ENCODE data around the gene NDUFB11. TPM values are rescaled to one million over a fixed set of nuclear protein-coding genes. Genes with fewer than 3 reads are reported as not detected.

NDUFB11 gene
- 46.0 and 58.4 TPM in 2 replicates for total RNA-seq

DNA sequence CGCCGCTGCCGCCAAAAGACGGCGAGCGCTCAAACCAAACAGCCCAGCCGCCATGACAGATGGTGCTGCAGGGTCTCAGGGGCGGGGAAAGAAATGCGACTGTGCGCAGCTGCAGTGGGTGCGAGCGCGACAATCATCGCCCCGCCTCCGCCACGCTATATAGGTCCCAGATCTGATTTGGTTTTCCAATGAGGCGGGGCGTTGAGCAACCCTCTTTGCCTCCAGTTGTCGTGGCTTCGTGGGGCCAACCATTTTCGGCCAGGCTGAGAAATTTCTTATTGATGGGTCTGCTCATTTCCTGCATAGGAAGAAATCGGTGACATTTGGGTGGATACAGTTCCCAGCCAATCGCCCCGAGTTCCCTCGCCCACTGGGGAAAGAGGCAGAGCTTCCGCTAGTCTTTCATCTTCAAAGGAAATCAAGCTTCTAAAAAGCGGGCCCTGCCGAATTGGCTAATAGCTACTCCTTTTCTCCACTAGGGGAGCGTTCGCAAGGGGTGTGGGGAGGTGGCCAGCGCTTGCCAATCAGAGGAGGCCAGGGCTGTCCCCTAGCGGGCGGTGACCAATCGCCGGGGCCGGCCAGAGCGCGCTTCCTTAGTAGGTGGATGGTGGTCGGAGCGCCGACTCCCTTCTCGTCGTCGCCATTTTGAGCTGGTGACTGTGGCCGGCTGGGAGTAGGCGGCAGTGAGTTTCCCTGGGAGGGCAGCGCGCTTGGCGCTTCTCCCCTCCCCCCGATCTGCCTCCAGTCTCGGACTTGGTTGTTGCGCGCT is at the start of gene NDUFB11, which contains the start of gene RBM10:
Gene NDUFB11, minus strand, starts transcription at position 77 of the 769 bp plus-strand sequence. Its CDS starts 23 bp downstream, at position 54.
Gene RBM10, plus strand, starts transcription at position 596 of the 769 bp plus-strand sequence. CDS start 2,261 bp downstream, outside the sequence.
- peak; percentile 82 for DNase-seq (ENCODE audit: low read depth, low spot score)

DNA sequence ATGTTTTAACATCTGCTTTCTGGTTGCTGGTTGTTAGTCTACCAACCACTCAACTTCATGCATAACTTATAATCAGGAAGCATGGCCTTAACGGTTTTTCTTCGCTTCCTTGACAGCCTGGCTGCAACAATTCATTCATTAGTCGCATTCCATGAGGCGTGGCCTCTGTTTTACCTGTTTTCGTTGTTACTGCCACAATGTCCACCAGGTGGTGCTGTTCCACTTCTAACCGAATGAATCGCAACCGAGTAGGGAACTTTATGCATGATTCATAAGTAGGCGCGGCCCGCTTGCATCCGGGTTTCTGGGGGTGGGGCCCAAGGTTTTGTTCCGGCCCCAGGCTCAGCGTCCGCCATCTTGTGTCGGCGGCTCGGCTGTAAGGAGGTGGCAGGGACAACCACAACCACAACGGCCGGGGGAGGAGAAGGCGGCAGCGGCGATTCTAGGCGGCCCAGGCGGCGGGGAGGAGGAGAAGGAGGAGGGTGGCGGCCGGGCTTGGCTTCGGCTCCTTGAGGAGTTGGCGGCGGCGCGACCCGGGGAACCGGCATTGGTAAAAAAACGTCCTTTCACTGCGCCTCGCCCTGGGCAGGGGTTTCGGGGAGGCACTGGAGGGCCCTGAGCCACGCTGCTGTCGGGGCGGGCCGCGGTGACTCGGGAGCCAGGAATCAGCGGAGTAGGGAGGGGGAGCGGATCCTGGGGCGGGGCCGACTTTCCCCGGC is 49.1 kb upstream of the NDUFB11 start, which contains the start of gene UBA1:
Gene UBA1, plus strand, starts transcription at position 355 of the 719 bp plus-strand sequence. CDS start 4,974 bp downstream, outside the sequence.
- DNase-seq (ENCODE audit: low read depth, low spot score): peak; percentile 94

DNA sequence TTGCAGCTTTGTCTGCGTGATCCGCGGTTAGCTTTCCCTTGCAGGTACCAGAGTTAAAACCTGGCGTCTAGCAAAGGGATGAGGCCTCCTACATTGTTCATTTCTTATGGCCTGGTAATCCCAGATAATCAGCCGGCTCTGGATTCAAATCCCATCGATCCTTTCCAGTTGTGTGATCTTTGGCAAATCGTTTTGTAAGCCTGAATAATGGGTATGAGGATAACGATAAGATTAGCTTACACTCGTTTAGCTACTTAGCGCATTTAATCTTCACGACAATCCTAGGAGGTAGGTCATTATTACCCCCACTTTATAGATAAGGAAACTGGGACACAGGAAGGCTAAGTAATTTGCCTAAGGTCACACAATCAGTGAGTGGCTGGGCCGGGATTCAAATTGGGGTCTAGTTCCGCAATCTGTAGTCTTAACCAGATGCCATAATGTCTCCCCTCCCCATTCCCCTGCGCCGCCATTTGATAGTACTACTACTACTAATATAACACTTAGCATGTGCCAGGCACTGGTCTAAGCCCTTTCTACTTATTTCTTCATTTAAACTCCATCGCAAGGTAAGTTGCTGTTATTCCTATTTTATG is 47.4 kb upstream of the NDUFB11 start:
- DNase-seq (ENCODE audit: low read depth, low spot score): no peak

DNA sequence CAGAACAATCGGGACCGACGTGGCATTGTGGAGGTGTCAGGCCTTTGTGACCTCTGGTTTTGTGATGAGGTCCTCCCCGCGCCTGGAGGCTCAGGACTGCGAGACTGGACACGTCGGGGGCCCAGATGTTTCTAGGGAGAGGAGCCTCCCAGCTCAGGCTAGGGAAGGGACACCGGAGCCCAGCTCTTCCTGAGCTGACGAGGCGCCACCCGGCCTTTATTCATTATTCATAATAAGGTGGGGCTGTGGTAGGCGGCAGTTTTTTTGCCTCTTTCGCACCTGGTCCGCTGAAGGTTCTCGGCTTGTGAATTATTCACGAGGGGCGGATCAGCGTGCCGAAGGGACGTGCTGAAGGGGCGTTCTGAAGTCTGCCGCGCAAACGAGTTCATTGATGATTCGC is 46.8 kb upstream of the NDUFB11 start:
- DNase-seq (ENCODE audit: low read depth, low spot score): no peak

DNA sequence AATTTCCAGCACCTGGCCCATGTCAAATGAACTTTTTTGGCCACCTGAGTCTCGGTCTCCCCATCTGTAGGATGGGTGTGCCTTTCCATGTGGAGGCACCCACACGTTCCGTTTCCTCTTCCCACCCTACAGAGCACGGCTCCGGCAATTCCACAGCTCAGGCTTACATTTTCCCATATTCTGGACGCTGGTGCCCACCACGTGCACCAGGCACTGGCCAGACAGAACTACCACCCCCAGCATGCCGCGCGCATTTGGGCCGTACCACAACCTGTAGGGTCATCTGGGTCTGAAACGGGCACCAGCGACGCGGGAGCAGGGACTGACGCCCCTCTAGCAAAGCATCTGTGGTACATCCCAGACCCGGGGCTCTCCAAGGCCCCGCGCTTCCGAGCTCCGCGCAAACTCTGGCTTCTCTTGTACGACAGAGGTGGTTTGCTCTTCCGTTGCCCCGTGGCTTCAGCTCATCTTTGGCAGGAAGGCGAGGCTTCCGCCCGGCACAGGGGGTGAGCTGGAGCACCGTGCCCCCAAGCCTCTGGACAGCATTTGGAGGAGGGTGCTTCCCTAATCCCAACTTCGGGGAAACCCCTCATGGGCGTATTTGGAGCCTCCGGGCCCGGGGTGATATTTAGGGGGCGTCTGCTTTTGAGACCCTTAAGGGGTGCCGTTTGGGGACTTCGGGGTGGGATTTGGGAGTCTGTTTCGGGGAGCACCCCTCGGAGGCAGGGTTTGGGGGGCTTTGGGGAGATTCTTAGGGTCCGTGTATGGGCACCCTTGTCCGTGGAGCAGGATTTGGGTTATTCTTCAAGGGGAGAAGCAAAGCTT is 46.2 kb upstream of the NDUFB11 start:
- DNase-seq (ENCODE audit: low read depth, low spot score): peak; percentile 76

DNA sequence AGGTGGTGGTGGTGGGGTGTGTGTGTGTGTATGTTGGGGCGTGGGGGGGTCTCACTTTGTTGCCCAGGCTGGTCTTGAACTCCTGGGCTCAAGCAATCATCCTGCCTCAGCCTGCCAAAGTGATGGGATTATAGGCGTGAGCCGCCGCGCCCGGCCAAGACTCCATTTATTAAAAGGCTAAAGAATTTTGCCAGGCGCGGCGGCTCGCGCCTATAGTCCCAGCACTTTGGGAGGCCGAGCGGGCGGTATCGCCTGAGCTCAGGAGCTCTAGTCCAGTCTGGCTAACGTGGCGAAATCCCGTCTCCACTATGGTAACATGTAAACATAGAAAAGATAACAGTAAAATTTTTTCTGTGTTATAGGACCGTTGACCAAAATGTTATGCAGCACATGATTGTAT is 45.4 kb upstream of the NDUFB11 start:
- no peak for DNase-seq (ENCODE audit: low read depth, low spot score)

DNA sequence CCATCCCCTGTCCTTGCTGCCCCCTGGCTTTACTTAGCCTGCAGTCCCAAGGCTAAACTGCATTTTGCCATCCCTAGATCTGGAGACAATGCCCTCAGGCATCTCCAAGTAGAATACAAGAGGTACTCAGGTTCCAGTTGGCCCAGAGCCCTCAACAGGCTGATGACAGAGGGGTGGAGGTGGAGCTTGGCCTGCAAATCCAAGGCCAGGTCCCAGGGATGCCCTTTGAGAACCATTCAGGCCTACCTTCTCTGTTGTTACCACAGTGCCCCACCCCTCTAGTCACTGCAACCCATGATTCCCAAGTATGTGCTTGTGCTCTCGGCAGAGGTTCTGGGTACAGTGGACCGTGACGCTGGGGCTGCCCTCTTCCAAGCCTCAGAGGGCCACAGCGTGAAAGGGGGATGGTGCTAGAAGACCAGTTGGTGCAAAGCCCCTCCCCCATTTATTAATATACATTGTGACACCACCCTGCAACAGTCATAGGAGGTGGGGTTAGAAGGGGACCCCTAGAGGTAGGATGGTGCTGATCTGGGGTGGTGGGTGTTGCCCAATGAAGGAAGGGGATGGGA is 42.7 kb upstream of the NDUFB11 start:
- no peak for DNase-seq (ENCODE audit: low read depth, low spot score)

DNA sequence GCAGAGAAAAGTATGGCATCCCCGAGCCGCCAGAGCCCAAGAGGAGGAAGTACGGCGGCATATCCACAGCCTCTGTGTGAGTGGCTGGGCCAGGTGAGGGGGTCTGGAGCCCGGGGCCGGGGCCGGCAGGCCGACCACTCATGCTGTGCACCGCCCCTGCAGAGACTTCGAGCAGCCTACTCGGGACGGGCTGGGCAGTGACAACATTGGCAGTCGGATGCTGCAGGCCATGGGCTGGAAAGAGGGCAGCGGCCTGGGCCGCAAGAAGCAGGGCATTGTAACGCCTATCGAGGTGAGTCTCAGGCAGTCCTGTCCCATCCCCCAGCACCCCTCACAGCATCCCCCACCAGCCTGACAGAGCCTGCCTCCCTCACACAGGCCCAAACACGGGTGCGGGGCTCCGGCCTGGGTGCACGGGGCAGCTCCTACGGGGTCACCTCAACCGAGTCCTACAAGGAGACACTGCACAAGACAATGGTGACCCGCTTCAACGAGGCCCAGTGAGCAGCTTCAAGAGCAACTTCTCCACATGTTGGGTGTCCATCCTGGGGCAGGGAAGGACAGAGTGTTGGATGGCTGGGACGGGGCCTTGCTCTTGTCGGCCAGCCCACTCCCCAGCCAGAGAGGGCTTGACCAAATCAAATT is 41.7 kb upstream of the NDUFB11 start:
- DNase-seq (ENCODE audit: low read depth, low spot score): no peak

DNA sequence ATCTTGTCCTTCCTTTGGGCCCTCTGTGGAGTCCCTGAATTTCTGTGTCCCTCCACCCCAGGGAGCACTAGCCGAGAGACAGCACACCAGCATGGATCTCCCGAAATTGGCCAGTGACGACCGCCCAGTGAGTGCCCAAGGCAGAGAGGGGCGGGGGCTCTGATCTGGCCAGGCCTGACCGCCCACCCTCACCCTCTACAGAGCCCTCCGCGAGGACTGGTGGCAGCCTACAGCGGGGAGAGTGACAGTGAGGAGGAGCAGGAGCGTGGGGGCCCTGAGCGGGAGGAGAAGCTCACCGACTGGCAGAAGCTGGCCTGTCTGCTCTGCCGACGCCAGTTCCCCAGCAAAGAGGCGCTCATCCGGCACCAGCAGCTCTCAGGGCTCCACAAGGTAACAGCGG is 40.7 kb upstream of the NDUFB11 start:
- no peak for DNase-seq (ENCODE audit: low read depth, low spot score)

DNA sequence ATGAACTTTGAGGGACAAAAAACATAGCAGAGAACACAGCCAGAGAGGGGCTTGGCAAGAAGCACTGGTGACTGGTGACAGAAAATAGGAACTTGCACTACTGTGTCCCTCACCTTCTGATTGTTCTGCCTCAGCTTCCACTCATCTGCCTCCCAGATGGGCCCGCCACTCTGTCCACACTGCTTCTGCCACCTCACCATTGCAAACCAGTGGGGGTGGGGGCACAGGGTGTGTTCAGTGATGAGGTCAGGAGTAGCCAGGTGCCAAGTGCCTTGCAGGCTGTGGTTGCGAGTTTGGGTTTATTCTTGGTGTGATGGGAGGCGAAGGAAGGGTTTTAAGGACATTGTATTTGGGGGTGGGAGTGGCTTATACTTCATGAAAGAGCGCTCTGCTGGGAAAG is 40.0 kb upstream of the NDUFB11 start:
- no peak for DNase-seq (ENCODE audit: low read depth, low spot score)

DNA sequence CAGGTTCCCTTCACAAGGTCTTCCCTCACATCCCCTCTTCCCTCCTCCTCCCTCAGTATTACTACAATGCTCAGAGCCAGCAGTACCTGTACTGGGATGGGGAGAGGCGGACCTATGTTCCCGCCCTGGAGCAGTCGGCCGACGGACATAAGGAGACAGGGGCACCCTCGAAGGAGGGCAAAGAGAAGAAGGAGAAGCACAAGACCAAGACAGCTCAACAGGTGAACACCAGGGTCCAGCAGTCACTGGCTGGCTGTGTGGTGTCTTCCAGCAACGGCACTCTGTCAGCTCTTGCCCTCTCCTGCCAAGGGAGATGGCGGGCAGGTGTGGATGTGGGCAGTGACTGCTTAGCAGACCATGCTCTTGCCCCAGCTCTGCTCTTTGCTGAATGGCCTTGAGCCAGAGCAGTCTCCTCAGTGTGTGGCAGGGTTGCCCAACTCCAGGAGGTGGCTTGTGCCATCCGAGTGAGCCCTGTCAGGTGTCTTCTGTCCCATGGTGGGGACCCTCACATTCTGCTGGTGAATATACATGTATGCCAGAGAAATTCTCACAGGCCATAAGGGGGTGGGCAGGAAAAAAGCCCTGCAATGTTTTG is 37.7 kb upstream of the NDUFB11 start:
- DNase-seq (ENCODE audit: low read depth, low spot score): no peak

DNA sequence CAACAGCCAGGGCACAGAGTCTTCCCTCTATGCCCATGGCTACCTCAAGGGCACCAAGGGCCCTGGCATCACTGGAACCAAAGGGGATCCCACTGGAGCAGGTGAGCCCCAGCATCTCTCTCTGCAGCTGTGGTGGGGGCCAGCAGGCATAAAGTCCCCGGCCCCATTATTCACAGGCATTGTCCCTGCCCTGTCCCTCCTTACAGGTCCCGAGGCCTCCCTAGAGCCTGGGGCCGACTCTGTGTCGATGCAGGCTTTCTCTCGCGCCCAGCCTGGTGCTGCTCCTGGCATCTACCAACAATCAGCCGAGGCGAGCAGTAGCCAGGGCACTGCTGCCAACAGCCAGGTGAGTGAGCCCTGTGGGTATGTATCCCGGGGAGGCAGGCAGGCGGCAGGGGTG is 36.8 kb upstream of the NDUFB11 start:
- no peak for DNase-seq (ENCODE audit: low read depth, low spot score)

DNA sequence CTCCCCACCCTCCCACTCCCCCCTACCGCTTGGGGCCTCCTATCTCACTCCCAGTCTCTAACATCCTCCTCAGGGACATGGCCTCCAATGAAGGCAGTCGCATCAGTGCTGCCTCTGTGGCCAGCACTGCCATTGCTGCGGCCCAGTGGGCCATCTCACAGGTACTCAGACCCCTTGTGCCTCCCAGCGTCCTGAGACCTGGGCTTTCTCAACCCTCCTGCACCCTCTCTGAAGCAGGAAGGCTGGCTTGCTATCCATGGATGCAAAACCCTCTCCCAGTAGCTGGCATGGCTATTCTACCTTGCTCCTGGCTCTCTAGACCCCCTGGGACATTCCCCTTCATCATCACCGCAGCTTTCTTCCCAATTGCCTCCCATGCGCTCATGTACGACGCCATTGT is 35.8 kb upstream of the NDUFB11 start:
- no peak for DNase-seq (ENCODE audit: low read depth, low spot score)

DNA sequence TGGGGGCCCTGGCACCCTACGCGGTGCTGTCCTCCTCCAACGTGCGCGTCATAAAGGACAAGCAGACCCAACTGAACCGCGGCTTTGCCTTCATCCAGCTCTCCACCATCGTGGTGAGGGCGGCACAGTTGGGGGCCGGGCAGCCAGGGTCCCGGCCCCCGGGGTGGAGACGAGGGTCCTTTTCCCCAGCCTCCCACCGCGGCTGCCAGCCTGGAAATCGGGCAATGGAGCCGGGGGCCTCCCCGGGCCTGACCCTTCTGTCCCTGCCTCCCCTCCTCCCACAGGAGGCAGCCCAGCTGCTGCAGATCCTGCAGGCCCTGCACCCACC is 35.4 kb upstream of the NDUFB11 start:
- no peak for DNase-seq (ENCODE audit: low read depth, low spot score)

DNA sequence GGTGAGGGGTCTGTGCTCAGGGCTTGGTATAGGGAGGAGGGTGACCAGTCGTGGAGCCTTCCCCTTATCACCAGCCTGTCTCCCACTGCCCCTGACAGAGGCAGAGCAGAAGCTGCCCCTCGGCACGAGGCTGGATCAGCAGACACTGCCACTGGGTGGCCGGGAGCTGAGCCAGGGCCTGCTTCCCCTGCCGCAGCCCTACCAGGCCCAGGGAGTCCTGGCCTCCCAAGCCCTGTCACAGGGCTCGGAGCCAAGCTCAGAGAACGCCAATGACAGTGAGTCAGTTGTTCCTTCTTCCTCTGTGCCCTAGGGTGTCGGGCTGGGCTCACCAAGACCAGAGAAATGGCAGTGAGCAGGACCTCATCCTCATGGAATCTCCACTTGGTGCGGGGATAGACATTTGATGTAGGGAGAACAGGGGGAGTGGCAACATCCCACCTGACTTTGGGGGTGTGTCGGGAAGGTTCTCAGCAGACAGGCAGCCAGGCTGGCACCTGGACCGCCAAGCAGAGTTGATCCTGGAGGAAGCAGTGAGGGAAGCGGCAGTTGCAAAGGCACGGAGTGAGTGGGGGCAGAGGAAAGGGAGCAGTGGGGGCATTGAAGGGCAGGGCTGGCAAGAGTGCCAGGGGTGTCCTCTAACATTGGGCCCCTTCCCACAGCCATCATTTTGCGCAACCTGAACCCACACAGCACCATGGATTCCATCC is 34.9 kb upstream of the NDUFB11 start:
- DNase-seq (ENCODE audit: low read depth, low spot score): no peak

DNA sequence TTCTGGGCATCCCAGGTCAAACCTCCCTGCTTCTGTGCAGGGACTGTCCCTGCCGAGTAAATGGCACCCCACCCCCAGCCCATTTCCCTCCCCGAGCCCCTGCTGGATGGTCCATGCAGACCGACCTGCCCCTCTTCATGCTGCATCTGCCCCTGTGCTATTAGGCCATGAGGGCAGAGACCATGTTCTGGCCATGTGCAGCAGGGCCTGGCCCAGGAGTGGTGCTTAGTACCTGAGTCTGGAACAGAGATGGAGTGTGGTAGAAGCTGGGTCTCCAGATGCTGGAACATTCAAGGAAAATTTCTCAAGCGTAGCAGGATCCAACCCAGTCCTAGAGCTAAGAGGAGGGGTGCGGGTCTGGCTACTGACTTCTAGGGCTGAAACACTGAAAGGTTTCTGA is 33.8 kb upstream of the NDUFB11 start:
- no peak for DNase-seq (ENCODE audit: low read depth, low spot score)

DNA sequence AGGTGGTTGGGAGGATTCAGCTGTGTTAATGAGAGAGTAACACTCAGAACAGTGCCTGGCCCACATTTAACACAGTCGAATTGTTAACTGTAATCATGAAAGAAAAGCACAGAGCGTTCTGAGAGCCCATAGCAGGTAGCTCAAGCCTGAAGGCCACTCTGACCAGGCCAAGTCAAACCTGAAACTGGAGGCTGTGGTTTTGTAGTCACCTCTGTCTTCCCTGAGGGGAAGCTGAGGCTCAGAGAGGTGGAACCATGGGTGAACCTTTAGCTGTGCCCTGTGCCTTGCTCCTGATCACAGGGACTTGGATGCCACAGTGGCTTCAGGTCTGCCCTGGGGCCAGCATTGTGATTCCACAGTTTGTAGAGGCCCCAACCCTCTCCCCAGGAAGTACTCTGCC is 32.6 kb upstream of the NDUFB11 start:
- DNase-seq (ENCODE audit: low read depth, low spot score): no peak

DNA sequence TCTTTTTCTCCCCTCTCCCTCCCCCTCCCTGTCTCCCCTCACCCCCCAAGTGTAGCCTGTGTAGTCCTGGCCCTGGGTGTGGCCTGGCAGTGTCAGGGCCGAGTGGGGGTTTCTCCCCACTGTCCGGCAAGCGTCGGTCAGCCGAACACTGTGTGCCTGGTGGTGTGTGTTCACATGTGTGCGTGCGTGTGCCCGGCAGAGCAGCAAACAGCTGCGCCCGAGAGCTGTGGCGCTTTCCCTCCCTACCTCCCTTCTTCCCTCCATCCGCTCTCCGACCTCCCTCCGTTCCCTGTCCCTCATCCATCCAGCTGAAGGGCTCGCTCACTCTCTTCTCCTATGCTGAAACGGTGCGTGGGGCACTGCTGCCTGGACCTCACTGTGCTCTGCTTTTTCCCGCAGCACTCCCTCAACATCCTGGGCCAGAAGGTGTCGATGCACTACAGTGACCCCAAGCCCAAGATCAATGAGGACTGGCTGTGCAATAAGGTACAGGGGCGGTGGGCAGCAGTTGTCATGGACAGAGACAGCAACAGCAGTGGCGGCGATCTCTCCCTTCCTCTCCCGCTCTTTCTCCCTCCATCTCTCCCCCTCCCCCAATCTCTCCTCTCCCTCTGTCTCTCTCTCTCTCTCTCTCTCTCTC is 31.7 kb upstream of the NDUFB11 start:
- DNase-seq (ENCODE audit: low read depth, low spot score): no peak

DNA sequence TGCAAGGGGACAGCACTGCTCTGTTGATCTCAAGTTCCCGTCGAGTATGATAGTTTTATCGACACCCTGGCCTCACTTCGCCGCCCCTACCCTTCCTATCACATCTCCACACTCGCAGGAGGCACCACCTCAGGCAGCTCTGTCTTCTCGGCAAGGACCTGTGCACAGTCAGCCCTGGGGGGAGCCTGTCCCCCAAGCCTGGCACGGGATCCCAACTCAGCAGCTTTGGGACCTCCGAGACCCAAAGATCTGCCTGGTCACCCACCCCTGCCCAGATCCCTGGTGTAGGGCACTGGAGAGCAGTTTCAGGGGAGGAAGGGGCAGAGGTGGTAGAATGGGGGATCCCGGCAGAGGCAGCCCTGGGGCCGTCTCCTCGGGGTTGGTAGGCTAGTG is 31.1 kb upstream of the NDUFB11 start:
- no peak for DNase-seq (ENCODE audit: low read depth, low spot score)
